Measurements from ENCODE around the gene CHRDL1.
A peak's percentile ranks its signal among the peaks of the same experiment; 100 is the strongest.
"Not testable (repeated sequence)": the region's sequence is repeated elsewhere in the genome, so short reads cannot be mapped to it uniquely, and the experiment has no call there.

Gene CHRDL1

GRCh38 chrX:110675886-110676285 lies 119.7 kb downstream of the CHRDL1 start:
- TF ChIP-seq CTCF (IDR thresholded peaks at IDR 0.05; ENCODE audit: low read depth, low read length, missing control alignments) = no peak
- DNase-seq (ENCODE audit: low read depth) = no peak

GRCh38 chrX:110671068-110671803 lies 124.4 kb downstream of the CHRDL1 start:
- no peak overlapping the region for H3K4me3 ChIP-seq (ENCODE audit: low read depth, low read length)
- no peak for TF ChIP-seq CTCF (IDR thresholded peaks at IDR 0.05; ENCODE audit: low read depth, low read length, missing control alignments)
- DNase-seq (ENCODE audit: low read depth) = peak; percentile 29

More at GRCh38 chrX:110675886-110676285, 119.7 kb downstream of the CHRDL1 start:
- no peak overlapping the region for H3K4me3 ChIP-seq (ENCODE audit: low read depth, low read length)

- no peak for DNase-seq (ENCODE audit: low read depth)
- no peak for TF ChIP-seq CTCF (IDR thresholded peaks at IDR 0.05; ENCODE audit: low read depth, low read length, missing control alignments)
- no peak overlapping the region for H3K4me3 ChIP-seq (ENCODE audit: low read depth, low read length)
Observed at GRCh38 chrX:110669572-110669971, 126.0 kb downstream of the CHRDL1 start.

GRCh38 chrX:110667706-110668105 lies 127.9 kb downstream of the CHRDL1 start:
- no peak for DNase-seq (ENCODE audit: low read depth)
- no peak overlapping the region for H3K4me3 ChIP-seq (ENCODE audit: low read depth, low read length)
- no peak for TF ChIP-seq CTCF (IDR thresholded peaks at IDR 0.05; ENCODE audit: low read depth, low read length, missing control alignments)

- DNase-seq (ENCODE audit: low read depth) = no peak
- TF ChIP-seq CTCF (IDR thresholded peaks at IDR 0.05; ENCODE audit: low read depth, low read length, missing control alignments) = peak; percentile 57
- H3K4me3 ChIP-seq (ENCODE audit: low read depth, low read length) = no peak overlapping the region
Observed at GRCh38 chrX:110665223-110666002, 130.2 kb downstream of the CHRDL1 start.

GRCh38 chrX:110657073-110657472 lies 138.5 kb downstream of the CHRDL1 start:
- no peak for TF ChIP-seq CTCF (IDR thresholded peaks at IDR 0.05; ENCODE audit: low read depth, low read length, missing control alignments)
- no peak overlapping the region for H3K4me3 ChIP-seq (ENCODE audit: low read depth, low read length)
- no peak for DNase-seq (ENCODE audit: low read depth)

- not testable (repeated sequence) for DNase-seq (ENCODE audit: low read depth); H3K4me3 ChIP-seq (ENCODE audit: low read depth, low read length)
Observed at GRCh38 chrX:110654280-110654679, 141.3 kb downstream of the CHRDL1 start.

Data from GM12864 (cell line).